ENCODE data around the gene HDDC2. TPM values are rescaled to one million over a fixed set of nuclear protein-coding genes. Genes with fewer than 3 reads are reported as not detected.

HDDC2 gene
- total and polyA plus RNA-seq, 2 experiments from 2014 or later = 69.5 to 131 TPM

- H3K27me3 ChIP-seq (ENCODE audit: insufficient read depth) = no peaks in the 10 kb centered on the region
- no peaks in the 10 kb centered on the region; the same call in none of the 2 replicates for H4K20me1 ChIP-seq (replicated peaks; ENCODE audit: insufficient read depth)
- TF ChIP-seq REST (IDR thresholded peaks at IDR 0.05; ENCODE audit: unreplicated experiment) = no peak
- no peak for TF ChIP-seq EZH2 (IDR thresholded peaks at IDR 0.05; ENCODE audit: low read depth, unreplicated experiment)
- no peak for TF ChIP-seq ZNF331 (CRISPR knock-in tag; IDR thresholded peaks at IDR 0.05; ENCODE audit: low read depth)
- TF ChIP-seq, protein P1, sequence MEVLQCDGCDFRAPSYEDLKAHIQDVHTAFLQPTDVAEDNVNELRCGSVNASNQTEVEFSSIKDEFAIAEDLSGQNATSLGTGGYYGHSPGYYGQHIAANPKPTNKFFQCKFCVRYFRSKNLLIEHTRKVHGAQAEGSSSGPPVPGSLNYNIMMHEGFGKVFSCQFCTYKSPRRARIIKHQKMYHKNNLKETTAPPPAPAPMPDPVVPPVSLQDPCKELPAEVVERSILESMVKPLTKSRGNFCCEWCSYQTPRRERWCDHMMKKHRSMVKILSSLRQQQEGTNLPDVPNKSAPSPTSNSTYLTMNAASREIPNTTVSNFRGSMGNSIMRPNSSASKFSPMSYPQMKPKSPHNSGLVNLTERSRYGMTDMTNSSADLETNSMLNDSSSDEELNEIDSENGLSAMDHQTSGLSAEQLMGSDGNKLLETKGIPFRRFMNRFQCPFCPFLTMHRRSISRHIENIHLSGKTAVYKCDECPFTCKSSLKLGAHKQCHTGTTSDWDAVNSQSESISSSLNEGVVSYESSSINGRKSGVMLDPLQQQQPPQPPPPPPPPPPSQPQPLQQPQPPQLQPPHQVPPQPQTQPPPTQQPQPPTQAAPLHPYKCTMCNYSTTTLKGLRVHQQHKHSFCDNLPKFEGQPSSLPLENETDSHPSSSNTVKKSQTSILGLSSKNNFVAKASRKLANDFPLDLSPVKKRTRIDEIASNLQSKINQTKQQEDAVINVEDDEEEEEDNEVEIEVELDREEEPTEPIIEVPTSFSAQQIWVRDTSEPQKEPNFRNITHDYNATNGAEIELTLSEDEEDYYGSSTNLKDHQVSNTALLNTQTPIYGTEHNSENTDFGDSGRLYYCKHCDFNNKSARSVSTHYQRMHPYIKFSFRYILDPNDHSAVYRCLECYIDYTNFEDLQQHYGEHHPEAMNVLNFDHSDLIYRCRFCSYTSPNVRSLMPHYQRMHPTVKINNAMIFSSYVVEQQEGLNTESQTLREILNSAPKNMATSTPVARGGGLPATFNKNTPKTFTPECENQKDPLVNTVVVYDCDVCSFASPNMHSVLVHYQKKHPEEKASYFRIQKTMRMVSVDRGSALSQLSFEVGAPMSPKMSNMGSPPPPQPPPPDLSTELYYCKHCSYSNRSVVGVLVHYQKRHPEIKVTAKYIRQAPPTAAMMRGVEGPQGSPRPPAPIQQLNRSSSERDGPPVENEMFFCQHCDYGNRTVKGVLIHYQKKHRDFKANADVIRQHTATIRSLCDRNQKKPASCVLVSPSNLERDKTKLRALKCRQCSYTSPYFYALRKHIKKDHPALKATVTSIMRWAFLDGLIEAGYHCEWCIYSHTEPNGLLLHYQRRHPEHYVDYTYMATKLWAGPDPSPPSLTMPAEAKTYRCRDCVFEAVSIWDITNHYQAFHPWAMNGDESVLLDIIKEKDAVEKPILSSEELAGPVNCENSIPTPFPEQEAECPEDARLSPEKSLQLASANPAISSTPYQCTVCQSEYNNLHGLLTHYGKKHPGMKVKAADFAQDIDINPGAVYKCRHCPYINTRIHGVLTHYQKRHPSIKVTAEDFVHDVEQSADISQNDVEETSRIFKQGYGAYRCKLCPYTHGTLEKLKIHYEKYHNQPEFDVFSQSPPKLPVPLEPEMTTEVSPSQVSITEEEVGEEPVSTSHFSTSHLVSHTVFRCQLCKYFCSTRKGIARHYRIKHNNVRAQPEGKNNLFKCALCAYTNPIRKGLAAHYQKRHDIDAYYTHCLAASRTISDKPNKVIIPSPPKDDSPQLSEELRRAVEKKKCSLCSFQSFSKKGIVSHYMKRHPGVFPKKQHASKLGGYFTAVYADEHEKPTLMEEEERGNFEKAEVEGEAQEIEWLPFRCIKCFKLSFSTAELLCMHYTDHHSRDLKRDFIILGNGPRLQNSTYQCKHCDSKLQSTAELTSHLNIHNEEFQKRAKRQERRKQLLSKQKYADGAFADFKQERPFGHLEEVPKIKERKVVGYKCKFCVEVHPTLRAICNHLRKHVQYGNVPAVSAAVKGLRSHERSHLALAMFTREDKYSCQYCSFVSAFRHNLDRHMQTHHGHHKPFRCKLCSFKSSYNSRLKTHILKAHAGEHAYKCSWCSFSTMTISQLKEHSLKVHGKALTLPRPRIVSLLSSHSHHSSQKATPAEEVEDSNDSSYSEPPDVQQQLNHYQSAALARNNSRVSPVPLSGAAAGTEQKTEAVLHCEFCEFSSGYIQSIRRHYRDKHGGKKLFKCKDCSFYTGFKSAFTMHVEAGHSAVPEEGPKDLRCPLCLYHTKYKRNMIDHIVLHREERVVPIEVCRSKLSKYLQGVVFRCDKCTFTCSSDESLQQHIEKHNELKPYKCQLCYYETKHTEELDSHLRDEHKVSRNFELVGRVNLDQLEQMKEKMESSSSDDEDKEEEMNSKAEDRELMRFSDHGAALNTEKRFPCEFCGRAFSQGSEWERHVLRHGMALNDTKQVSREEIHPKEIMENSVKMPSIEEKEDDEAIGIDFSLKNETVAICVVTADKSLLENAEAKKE (CRISPR knock-in tag; IDR thresholded peaks at IDR 0.05) = no peak
- TF ChIP-seq POLR2AphosphoS5 (IDR thresholded peaks at IDR 0.05; ENCODE audit: low read depth) = no peak
- TF ChIP-seq CREB1 (CRISPR knock-in tag; IDR thresholded peaks at IDR 0.05; ENCODE audit: low read depth) = no peak
- TF ChIP-seq EZH2phosphoT487 (IDR thresholded peaks at IDR 0.05; ENCODE audit: unreplicated experiment) = no peak
- TF ChIP-seq JUNB (IDR thresholded peaks at IDR 0.05; ENCODE audit: unreplicated experiment) = no peak
- no peak for TF ChIP-seq ZNF114 (CRISPR knock-in tag; IDR thresholded peaks at IDR 0.05)
- TF ChIP-seq NANOG (IDR thresholded peaks at IDR 0.05; ENCODE audit: borderline replicate concordance) = no peak
- TF ChIP-seq CTCF (conservative IDR thresholded peaks at IDR 0.05; ENCODE audit: low read depth in 2 of 2) = no peak
- no peak for TF ChIP-seq STAT1 (IDR thresholded peaks at IDR 0.05; ENCODE audit: unreplicated experiment)
- no peak for TF ChIP-seq ETS1 (IDR thresholded peaks at IDR 0.05)
- ATAC-seq (no peak), DNase-seq (ENCODE audit: low spot score) (no peak)
- Mint-ChIP-seq H3K9me3 (peaks cover 10% of the 10 kb centered on the region; the same call in 2 of the 3 replicates), H3K36me3 (ENCODE audit: low read depth) (peaks cover 52% of the 10 kb centered on the region), H3K27me3 (ENCODE audit: insufficient read depth, low read depth, poor library complexity) (peaks cover 6% of the 10 kb centered on the region), H3K27ac (no peak overlapping the region), H3K4me3 (no peak overlapping the region), H3K4me1 (peaks cover 16% of the 10 kb centered on the region; the same call in 2 of the 3 replicates)
- H3K79me2 ChIP-seq (replicated peaks; ENCODE audit: insufficient read depth) = peaks cover 17% of the 10 kb centered on the region; the same call in 1 of the 2 replicates
- H2AFZ ChIP-seq = no peak overlapping the region
- H3F3A ChIP-seq (replicated peaks; ENCODE audit: low read depth) = no peaks in the 10 kb centered on the region
- no peaks in the 10 kb centered on the region for H3K9me2 ChIP-seq (ENCODE audit: insufficient read depth)
- no peak overlapping the region for H3K4me2 ChIP-seq
- H3K4me1 ChIP-seq (ENCODE audit: insufficient read depth) = peaks cover 5% of the 10 kb centered on the region; the same call in 1 of the 2 replicates
- no peak overlapping the region for H3K4me3 ChIP-seq
- H3K27ac ChIP-seq (ENCODE audit: low read depth) = no peak overlapping the region
- H3K36me3 ChIP-seq (ENCODE audit: insufficient read depth) = peaks cover 10% of the 10 kb centered on the region; the same call in 1 of the 2 replicates
These were observed 23.9 kb downstream of the HDDC2 start for GRCh38 chr6:125277838-125278237.
